SK-N-SH treated with all-trans-retinoic acid at 6 μM for 48 hours (cell line): ENCODE results near the gene TAF1L.

Source experiments
- ARNTL ChIP-seq: fragments of 450-650 bp; formaldehyde crosslinking; IDR thresholded peaks from 2 replicates; pipeline ENCODE4 v1.5.0; 2020; ENCODE audit warnings: low read depth, mild to moderate bottlenecking, moderate library complexity, borderline replicate concordance
- ESRRG ChIP-seq: fragments of 250-450 bp; sonication (Bioruptor Pico); IDR thresholded peaks from 2 replicates; pipeline ENCODE4 v1.6.1; 2021; ENCODE audit warnings: mild to moderate bottlenecking
- OSR1 ChIP-seq: fragments of 250-450 bp; sonication (Bioruptor Pico); IDR thresholded peaks from 2 replicates; pipeline ENCODE4 v1.8.0; 2022; ENCODE audit warnings: moderate library complexity, mild to moderate bottlenecking, inconsistent platforms
- SNAI2 ChIP-seq: fragments of 250-450 bp; sonication (Bioruptor Pico); IDR thresholded peaks from 2 replicates; pipeline ENCODE4 v1.5.0; 2020; ENCODE audit warnings: mild to moderate bottlenecking, moderate library complexity
- TOX ChIP-seq: fragments of 250-450 bp; sonication (Bioruptor Pico); IDR thresholded peaks from 2 replicates; pipeline ENCODE4 v1.8.0; 2021; ENCODE audit warnings: mild to moderate bottlenecking, moderate library complexity, borderline replicate concordance
- ZC3H10 ChIP-seq: fragments of 250-450 bp; sonication (Bioruptor Pico); IDR thresholded peaks from 2 replicates; pipeline ENCODE4 v1.5.1; 2021; ENCODE audit warnings: mild to moderate bottlenecking, moderate library complexity
- ZNF8 ChIP-seq: fragments of 450-650 bp; formaldehyde crosslinking; IDR thresholded peaks from 2 replicates; pipeline ENCODE4 v1.5.0; 2020; ENCODE audit warnings: mild to moderate bottlenecking, moderate library complexity
- TF ChIP-seq, protein P1 (sequence below): fragments of 250-450 bp; sonication (Bioruptor Pico); IDR thresholded peaks from 2 replicates; pipeline ENCODE4 v1.5.1; 2020; ENCODE audit warnings: low read depth, mild to moderate bottlenecking, moderate library complexity

DNA sequence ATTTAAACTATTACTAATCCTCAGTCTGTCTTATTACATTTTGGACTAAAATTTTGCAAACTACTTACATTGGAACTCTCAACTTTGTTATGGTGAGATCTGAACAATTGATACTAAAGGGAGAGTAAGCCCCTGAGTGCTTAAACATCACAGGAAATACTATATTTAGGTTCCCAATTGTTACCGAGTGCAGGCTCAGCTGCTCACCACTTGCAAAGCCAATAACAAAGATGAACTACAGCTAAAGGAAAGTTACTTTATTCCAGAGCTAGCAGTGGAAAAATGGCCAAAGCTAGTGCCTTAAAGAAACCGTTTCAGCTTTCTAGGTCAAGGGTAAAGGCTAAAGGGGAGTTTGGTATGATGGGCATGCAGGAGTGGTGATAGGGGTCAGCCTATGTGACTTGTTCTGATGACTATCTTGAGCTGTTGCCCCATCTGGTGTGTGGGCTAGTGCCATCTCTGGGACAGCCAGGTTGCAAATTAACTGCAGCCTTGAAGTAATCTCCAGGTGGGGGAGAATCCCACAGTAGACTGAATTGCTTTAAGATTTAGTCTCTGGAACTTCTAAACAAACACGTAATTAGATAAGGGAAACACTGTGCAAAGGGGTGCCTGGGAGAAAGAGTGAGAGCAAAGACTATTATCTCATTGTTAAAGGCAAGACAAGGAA is 54.7 kb downstream of the TAF1L start:
- TF ChIP-seq ZNF8 (no peak), ESRRG (no peak), ZC3H10 (CRISPR knock-in tag) (no peak), TOX (CRISPR knock-in tag) (no peak), ARNTL (CRISPR knock-in tag) (no peak), SNAI2 (CRISPR knock-in tag) (no peak), OSR1 (CRISPR knock-in tag) (no peak)
- TF ChIP-seq, protein P1, sequence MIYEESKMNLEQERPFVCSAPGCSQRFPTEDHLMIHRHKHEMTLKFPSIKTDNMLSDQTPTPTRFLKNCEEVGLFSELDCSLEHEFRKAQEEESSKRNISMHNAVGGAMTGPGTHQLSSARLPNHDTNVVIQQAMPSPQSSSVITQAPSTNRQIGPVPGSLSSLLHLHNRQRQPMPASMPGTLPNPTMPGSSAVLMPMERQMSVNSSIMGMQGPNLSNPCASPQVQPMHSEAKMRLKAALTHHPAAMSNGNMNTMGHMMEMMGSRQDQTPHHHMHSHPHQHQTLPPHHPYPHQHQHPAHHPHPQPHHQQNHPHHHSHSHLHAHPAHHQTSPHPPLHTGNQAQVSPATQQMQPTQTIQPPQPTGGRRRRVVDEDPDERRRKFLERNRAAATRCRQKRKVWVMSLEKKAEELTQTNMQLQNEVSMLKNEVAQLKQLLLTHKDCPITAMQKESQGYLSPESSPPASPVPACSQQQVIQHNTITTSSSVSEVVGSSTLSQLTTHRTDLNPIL (CRISPR knock-in tag): no peak
